GM12891 (cell line): ENCODE data around the gene SMPD1.

Experiments
- PAX5 ChIP-seq: IDR thresholded peaks from 2 replicates; pipeline ENCODE4 v1.6.1; 2011; ENCODE audit warnings: low read length, moderate library complexity, mild to moderate bottlenecking; ENCODE audit not compliant: insufficient read depth, severe bottlenecking
- POLR2A ChIP-seq: IDR thresholded peaks from 2 replicates; pipeline ENCODE4 v1.6.1; 2011; ENCODE audit warnings: low read depth, low read length, control low read depth
- POLR2AphosphoS5 ChIP-seq: IDR thresholded peaks from 2 replicates; pipeline ENCODE4 v1.6.1; 2011; ENCODE audit warnings: low read depth, low read length, control low read depth
- POU2F2 ChIP-seq: IDR thresholded peaks from 2 replicates; pipeline ENCODE4 v1.6.1; 2011; ENCODE audit warnings: low read depth, mild to moderate bottlenecking, control low read depth, low read length, moderate library complexity
- SPI1 ChIP-seq: IDR thresholded peaks from 2 replicates; pipeline ENCODE4 v1.6.1; 2011; ENCODE audit warnings: low read depth, low read length, control low read depth
- TAF1 ChIP-seq: IDR thresholded peaks from 2 replicates; pipeline ENCODE4 v1.6.1; 2011; ENCODE audit warnings: low read depth, low read length, control low read depth

DNA sequence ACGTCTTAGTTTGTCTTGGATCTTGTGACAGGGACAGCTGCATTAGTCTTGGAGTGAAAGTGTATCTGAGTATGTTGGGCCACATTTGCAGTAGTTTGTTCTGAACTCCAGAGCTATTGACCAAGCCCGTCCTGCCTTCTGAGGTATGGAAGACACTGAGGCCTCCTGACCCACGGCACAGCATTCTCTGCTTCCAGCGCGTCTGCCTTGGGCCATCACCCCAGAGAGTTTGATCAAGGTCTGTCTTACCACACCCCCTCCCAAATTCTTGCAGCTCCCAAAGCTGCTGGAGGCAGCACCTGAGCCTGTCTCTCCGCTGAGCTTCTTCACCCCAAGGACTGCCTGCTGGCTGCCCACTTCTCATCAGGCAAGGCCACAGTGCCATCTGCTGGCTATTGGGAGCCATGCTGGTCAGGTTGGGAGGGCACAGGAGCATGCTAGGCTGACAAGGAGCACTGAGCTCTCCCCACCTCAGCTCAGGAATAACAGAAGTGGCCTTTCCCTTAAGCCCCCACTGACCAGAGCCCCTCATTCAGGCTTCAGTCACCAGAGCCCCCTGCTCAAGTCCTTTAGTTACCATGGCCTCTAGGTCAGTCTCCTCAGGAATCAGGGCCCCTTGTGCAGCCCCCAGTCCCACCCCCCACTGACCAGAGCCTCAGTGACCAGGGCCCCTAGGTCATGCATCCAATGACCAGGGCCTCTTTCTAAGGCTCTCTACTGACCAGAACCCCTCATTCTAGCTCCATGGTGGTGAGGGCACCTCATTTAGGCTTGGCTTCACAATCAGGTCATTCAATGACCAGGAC lies 27.2 kb upstream of the SMPD1 start:
- TF ChIP-seq POLR2A (no peak), POLR2AphosphoS5 (no peak), TAF1 (no peak), SPI1 (no peak), PAX5 (no peak), POU2F2 (0 out of 2 replicates have a peak, but pooled peaks have one; percentile 13)
